ENCODE results near the gene GRHL1. TPM values are rescaled to one million over a fixed set of nuclear protein-coding genes. Genes with fewer than 3 reads are reported as not detected.

The GRHL1 gene
- total and polyA plus RNA-seq, 9 of the 15 experiments (the other 6 are each of a cell fraction or from before 2014, with no cell fraction given) = 1.7 to 6.1 (median 4.7) TPM

DNA sequence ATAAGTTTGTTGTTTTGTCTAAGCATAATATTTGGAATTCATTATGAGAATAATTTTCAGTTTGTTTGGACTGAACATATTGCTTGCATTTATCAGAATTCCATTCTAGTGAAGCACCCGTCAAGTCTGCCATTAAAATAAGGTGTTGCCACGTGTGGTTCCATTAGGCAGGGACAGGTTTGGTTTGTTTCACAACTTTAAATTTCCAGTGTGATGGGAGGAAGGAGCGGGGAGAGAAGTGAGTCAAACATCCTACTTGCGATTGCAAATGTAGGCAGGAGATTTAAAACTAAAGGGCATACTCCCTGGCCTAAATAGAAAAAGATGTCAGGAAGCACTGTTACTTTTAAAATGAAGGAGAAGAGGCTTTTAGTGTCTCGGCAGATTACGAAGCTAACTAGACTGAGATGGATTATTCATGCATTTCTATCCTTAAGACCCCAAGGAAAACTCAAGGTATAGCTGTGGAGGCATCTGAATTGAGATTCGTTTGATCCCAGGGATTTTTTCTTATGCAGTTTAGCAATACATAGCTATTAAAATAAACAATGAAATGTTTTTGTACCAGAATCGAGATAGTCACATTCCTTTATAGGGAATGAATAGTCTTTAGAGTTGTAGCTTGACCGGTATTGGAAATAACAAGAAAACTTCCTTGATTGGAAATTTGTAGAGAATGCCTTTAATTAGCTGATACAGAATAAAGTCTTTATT lies 19.8 kb downstream of the GRHL1 start:
- no peaks in the 10 kb centered on the region for H3K79me2 ChIP-seq (ENCODE audit: control insufficient read depth, insufficient read depth, low read length)
- no peak overlapping the region for H2AFZ ChIP-seq (ENCODE audit: low read depth, low read length)
- H3K9me1 ChIP-seq (ENCODE audit: control insufficient read depth, insufficient read depth, low read length) = no peaks in the 10 kb centered on the region
- no peak overlapping the region for H3K27ac ChIP-seq (ENCODE audit: extremely low read depth, low read depth, low read length)
- CTCF ChIA-PET (ENCODE audit: low intra/inter-chr PET ratio) = no interaction called here
- in situ Hi-C loops (cut with MboI) (no loop called here), intact Hi-C loops (cut with micrococcal nuclease) (no loop called here)
- no peaks in the 10 kb centered on the region for H3K27me3 ChIP-seq (ENCODE audit: control insufficient read depth in 2 of 2, insufficient read depth in 2 of 2, low read length in 2 of 2)
- WGBS (ENCODE audit: insufficient coverage, low coverage, missing lambda C conversion rate) = 58% methylated on average over 9 of the region's 9 CpGs
- H3K36me3 ChIP-seq (ENCODE audit: control insufficient read depth, insufficient read depth, low read length) = peaks cover 7% of the 10 kb centered on the region; the same call in 2 of the 3 replicates
- POLR2A ChIA-PET = interaction anchor here (0.6 to 1.6 kb wide), 3 partner anchors 13 to 1693 kb away, joined by 3 to 8 read pairs (median 3); no protein-coding TSS in a partner anchor
- no peak overlapping the region for H3K9ac ChIP-seq (ENCODE audit: insufficient read depth in 1 of 2, low read depth in 2 of 2, low read length in 2 of 2)
- H3K4me1 ChIP-seq (replicated peaks in 1 of 2; ENCODE audit: control insufficient read depth in 2 of 2, insufficient read depth in 2 of 2, low read length in 2 of 2) = peaks cover 0 to 37% of the 10 kb centered on the region in 2 experiments; a peak in 4 of 5 replicates
- H4K20me1 ChIP-seq (replicated peaks; ENCODE audit: control insufficient read depth, insufficient read depth, low read length) = no peaks in the 10 kb centered on the region
- no peak for DNase-seq (ENCODE audit: extremely low read depth in 1 of 4, low spot score in 3 of 4)
- no peak overlapping the region for H3K4me3 ChIP-seq
- no TSS peak for BruUV-seq (replicated peaks)
- no peak for FAIRE-seq
- H3K4me2 ChIP-seq (ENCODE audit: insufficient read depth, low read length) = no peak overlapping the region
- H3K9me3 ChIP-seq (replicated peaks; ENCODE audit: control insufficient read depth, insufficient read depth, low read depth, low read length) = no peaks in the 10 kb centered on the region
- no peak for ATAC-seq
- TF ChIP-seq ZNF518B (CRISPR knock-in tag; IDR thresholded peaks at IDR 0.05) = no peak
- no peak for TF ChIP-seq TBP (optimal IDR thresholded peaks at IDR 0.05; ENCODE audit: low read depth, low read length)
- no peak for TF ChIP-seq SUPT5H (IDR thresholded peaks at IDR 0.05)
- TF ChIP-seq ATF7 (IDR thresholded peaks at IDR 0.05) = no peak
- TF ChIP-seq ZNF57 (CRISPR knock-in tag; IDR thresholded peaks at IDR 0.05) = no peak
- TF ChIP-seq PRMT5 (CRISPR knock-in tag; IDR thresholded peaks at IDR 0.05) = no peak
- TF ChIP-seq E2F3 (CRISPR knock-in tag; IDR thresholded peaks at IDR 0.05) = no peak
- TF ChIP-seq CBX2 (IDR thresholded peaks at IDR 0.05; ENCODE audit: insufficient read depth, low read length, poor library complexity, severe bottlenecking) = no peak
- TF ChIP-seq BDP1 (IDR thresholded peaks at IDR 0.05; ENCODE audit: insufficient read depth, insufficient read length) = no peak
- no peak for TF ChIP-seq ZFP1 (CRISPR knock-in tag; IDR thresholded peaks at IDR 0.05)
- TF ChIP-seq, protein P1, sequence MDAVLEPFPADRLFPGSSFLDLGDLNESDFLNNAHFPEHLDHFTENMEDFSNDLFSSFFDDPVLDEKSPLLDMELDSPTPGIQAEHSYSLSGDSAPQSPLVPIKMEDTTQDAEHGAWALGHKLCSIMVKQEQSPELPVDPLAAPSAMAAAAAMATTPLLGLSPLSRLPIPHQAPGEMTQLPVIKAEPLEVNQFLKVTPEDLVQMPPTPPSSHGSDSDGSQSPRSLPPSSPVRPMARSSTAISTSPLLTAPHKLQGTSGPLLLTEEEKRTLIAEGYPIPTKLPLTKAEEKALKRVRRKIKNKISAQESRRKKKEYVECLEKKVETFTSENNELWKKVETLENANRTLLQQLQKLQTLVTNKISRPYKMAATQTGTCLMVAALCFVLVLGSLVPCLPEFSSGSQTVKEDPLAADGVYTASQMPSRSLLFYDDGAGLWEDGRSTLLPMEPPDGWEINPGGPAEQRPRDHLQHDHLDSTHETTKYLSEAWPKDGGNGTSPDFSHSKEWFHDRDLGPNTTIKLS (IDR thresholded peaks at IDR 0.05; ENCODE audit: borderline replicate concordance, low read depth) = no peak
- TF ChIP-seq SREBF2 (CRISPR knock-in tag; IDR thresholded peaks at IDR 0.05) = no peak
- no peak for TF ChIP-seq MEF2A (IDR thresholded peaks at IDR 0.05; ENCODE audit: control insufficient read depth, low read depth, low read length)
- no peak for TF ChIP-seq ZNF280B (CRISPR knock-in tag; IDR thresholded peaks at IDR 0.05)
- TF ChIP-seq ZNF280A (IDR thresholded peaks at IDR 0.05; ENCODE audit: low read depth, partially characterized antibody) = no peak

Data from K562 (cell line).